CD14-positive monocyte (primary cell): Measurements from ENCODE around the gene PAX7. TPM values are rescaled to one million over a fixed set of nuclear protein-coding genes. Genes with fewer than 3 reads are reported as not detected.

Source experiments
- DNase-seq, 3 donors: peaks; one replicate each; pipeline ENCODE4 v3.0.0-alpha.2; 2011 to 2022
- H2AFZ ChIP-seq: 2 replicates; pipeline ENCODE4 v1.6.0; 2012; ENCODE audit warnings: mild to moderate bottlenecking, low read depth, low read length, inconsistent platforms; ENCODE audit not compliant: insufficient read depth, poor library complexity, severe bottlenecking
- H3K27ac ChIP-seq, 2 donors: 1 replicate in 1 of 2; 2 replicates in 1 of 2; pipeline ENCODE4 v1.5.1; 2012 to 2013; ENCODE audit warnings: low read length in 2 of 2, control low read depth in 1 of 2, inconsistent platforms in 1 of 2, low read depth in 1 of 2, mild to moderate bottlenecking in 1 of 2
- H3K27me3 ChIP-seq, 2 donors: one replicate each; pipeline versions ENCODE4 v1.6.0 to v1.6.1; 2011 to 2013; ENCODE audit warnings: low read length in 2 of 2; ENCODE audit not compliant: control insufficient read depth in 2 of 2, insufficient read depth in 2 of 2
- H3K36me3 ChIP-seq, 2 donors: replicated peaks in 1 of 2; 1 replicate in 1 of 2; 2 replicates in 1 of 2; pipeline versions ENCODE4 v1.5.1 to v1.6.1; 2012 to 2013; ENCODE audit warnings: low read length in 2 of 2, control low read depth in 1 of 2, inconsistent platforms in 1 of 2, mild to moderate bottlenecking in 1 of 2; ENCODE audit not compliant: insufficient read depth in 2 of 2, control insufficient read depth in 1 of 2
- H3K4me1 ChIP-seq, 2 donors: 1 replicate in 1 of 2; 2 replicates in 1 of 2; pipeline versions ENCODE4 v1.5.1 to v1.6.1; 2012 to 2013; ENCODE audit warnings: low read length in 2 of 2, control low read depth in 1 of 2, inconsistent platforms in 1 of 2, mild to moderate bottlenecking in 1 of 2, moderate library complexity in 1 of 2; ENCODE audit not compliant: insufficient read depth in 2 of 2, control insufficient read depth in 1 of 2
- H3K4me2 ChIP-seq: replicated peaks from 2 replicates; pipeline ENCODE3; 2012; ENCODE audit warnings: low read length, moderate library complexity, mild to moderate bottlenecking; ENCODE audit not compliant: poor library complexity, severe bottlenecking; ENCODE audit errors: extremely low read depth
- H3K4me3 ChIP-seq, 3 experiments: fragments of 200-600 bp in 1 of 3; sonication (generic) in 1 of 3; replicated peaks in 1 of 3; 1 replicate in 2 of 3; 2 replicates in 1 of 3; pipeline ENCODE4 v1.5.1; 2011 to 2013; ENCODE audit warnings: low read length in 3 of 3, mild to moderate bottlenecking in 3 of 3, control low read depth in 2 of 3, low read depth in 2 of 3, inconsistent platforms in 1 of 3, moderate library complexity in 1 of 3
- H3K79me2 ChIP-seq: 2 replicates; pipeline ENCODE4 v1.6.0; 2012; ENCODE audit warnings: mild to moderate bottlenecking, control low read depth, inconsistent platforms, low read length, moderate library complexity; ENCODE audit not compliant: insufficient read depth
- H3K9ac ChIP-seq: 2 replicates; pipeline ENCODE4 v1.6.0; 2017; ENCODE audit warnings: low read length, mild to moderate bottlenecking; ENCODE audit not compliant: insufficient read depth, poor library complexity, severe bottlenecking
- H3K9me3 ChIP-seq, 2 donors: replicated peaks in 1 of 2; 1 replicate in 1 of 2; 2 replicates in 1 of 2; pipeline versions ENCODE4 v1.5.1 to v1.6.1; 2012 to 2013; ENCODE audit warnings: low read length in 2 of 2, control low read depth in 1 of 2; ENCODE audit not compliant: control insufficient read depth in 1 of 2, insufficient read depth in 1 of 2
- H4K20me1 ChIP-seq: 2 replicates; pipeline ENCODE4 v1.6.0; 2012; ENCODE audit warnings: mild to moderate bottlenecking, low read length, control low read depth, moderate library complexity; ENCODE audit not compliant: insufficient read depth
- H3K27ac Mint-ChIP-seq, 7 donors: one replicate each; pipeline ENCODE4 v1.8.0; 2020; ENCODE audit warnings: mild to moderate bottlenecking in 7 of 7, mixed read lengths in 7 of 7, moderate library complexity in 6 of 7, inconsistent platforms in 2 of 7
- H3K27me3 Mint-ChIP-seq, 3 donors: one replicate each; pipeline ENCODE4 v1.8.0; 2021 to 2022; ENCODE audit warnings: low read depth in 3 of 3, mild to moderate bottlenecking in 3 of 3, mixed read lengths in 3 of 3, moderate library complexity in 3 of 3, inconsistent platforms in 1 of 3
- H3K36me3 Mint-ChIP-seq, 2 donors: one replicate each; pipeline ENCODE4 v1.8.0; 2020; ENCODE audit warnings: mixed read lengths in 2 of 2, inconsistent platforms in 1 of 2, mild to moderate bottlenecking in 1 of 2
- H3K4me1 Mint-ChIP-seq: one replicate; pipeline ENCODE4 v1.8.0; 2020; ENCODE audit warnings: mild to moderate bottlenecking, mixed read lengths
- H3K4me3 Mint-ChIP-seq, 2 donors: one replicate each; pipeline ENCODE4 v1.8.0; 2020; ENCODE audit warnings: mild to moderate bottlenecking in 2 of 2, mixed read lengths in 2 of 2, moderate library complexity in 1 of 2
- H3K9me3 Mint-ChIP-seq, 7 donors: one replicate each; pipeline ENCODE4 v1.8.0; 2020 to 2022; ENCODE audit warnings: mixed read lengths in 7 of 7, mild to moderate bottlenecking in 6 of 7, moderate library complexity in 6 of 7, inconsistent platforms in 2 of 7
- CTCF ChIP-seq: fragments of 200-600 bp; IDR thresholded peaks from one replicate; pipeline ENCODE4 v1.8.0; 2022; ENCODE audit warnings: antibody characterized with exemption, mild to moderate bottlenecking
- WGBS: methylation state at CpG from one replicate; pipeline ENCODE4 v1.1.5; 2013; ENCODE audit warnings: missing lambda C conversion rate; ENCODE audit not compliant: insufficient coverage; 5-methylcytosine and 5-hydroxymethylcytosine counted together
- intact Hi-C, 2 donors: fragments of 100-400 bp; cut with micrococcal nuclease; formaldehyde crosslinking; loops; one replicate each; pipeline versions ENCODE4 v1.15.0 to v1.15.1; 2023
- polyA plus RNA-seq, 3 donors: library from polyadenylated mRNA; depleted of rRNA in 1 of 3; unstranded in 2 of 3; stranded (reverse) in 1 of 3; fragments of 300-500 nt in 2 of 3; fragments of >200 nt in 1 of 3; fragmentation: Illumina TruSeq in 2 of 3; gene quantifications; 1 replicate in 2 of 3; 2 replicates in 1 of 3; pipeline ENCODE4 v1.2.3, GENCODE V29; 2012 to 2021

The PAX7 gene
- polyA plus RNA-seq, 3 donors, result not detected

GRCh38 chr1:18641005-18641941, 10.6 kb downstream of the PAX7 start:
- peaks cover 0 to 42% of the 10 kb centered on the region in 2 donors for H3K9me3 ChIP-seq
- H3K79me2 ChIP-seq, result no peaks in the 10 kb centered on the region
- no peak overlapping the region for H3K4me3 ChIP-seq
- H3K27me3 Mint-ChIP-seq, result peaks cover 96 to 99% (median 97%) of the 10 kb centered on the region in 3 donors
- peaks cover 0 to 25% (median 6%) of the 10 kb centered on the region in 7 donors for H3K9me3 Mint-ChIP-seq
- no peak overlapping the region for H2AFZ ChIP-seq
- H3K4me2 ChIP-seq, result no peak overlapping the region
- peaks cover 0 to 7% of the 10 kb centered on the region in 2 donors for H3K36me3 Mint-ChIP-seq
- H3K4me3 Mint-ChIP-seq, result peak overlapping the region in 1 of 2 donors; percentile 77
- H3K36me3 ChIP-seq, result no peaks in the 10 kb centered on the region
- H3K4me1 Mint-ChIP-seq, result no peaks in the 10 kb centered on the region
- 10% methylated on average over 38 of the region's 49 CpGs for WGBS
- DNase-seq, result no peak
- H4K20me1 ChIP-seq, result no peaks in the 10 kb centered on the region
- no peak overlapping the region for H3K27ac ChIP-seq
- no peak overlapping the region for H3K9ac ChIP-seq
- no peaks in the 10 kb centered on the region for H3K4me1 ChIP-seq
- no peak for TF ChIP-seq CTCF
- peaks cover 84 to 99% of the 10 kb centered on the region in 2 donors for H3K27me3 ChIP-seq
- H3K27ac Mint-ChIP-seq, result no peak overlapping the region
- intact Hi-C loops, result no loop called here

GRCh38 chr1:18642278-18643095, 11.8 kb downstream of the PAX7 start:
- no peaks in the 10 kb centered on the region for H3K79me2 ChIP-seq
- no peak overlapping the region for H3K4me3 ChIP-seq
- DNase-seq, result no peak
- H4K20me1 ChIP-seq, result no peaks in the 10 kb centered on the region
- peaks cover 0 to 7% of the 10 kb centered on the region in 2 donors for H3K36me3 Mint-ChIP-seq
- under 1% methylated on average over 11 of the region's 22 CpGs for WGBS
- no peak overlapping the region for H3K27ac Mint-ChIP-seq
- peaks cover 91 to 98% (median 94%) of the 10 kb centered on the region in 3 donors for H3K27me3 Mint-ChIP-seq
- no peaks in the 10 kb centered on the region for H3K4me1 ChIP-seq
- H3K4me1 Mint-ChIP-seq, result no peaks in the 10 kb centered on the region
- no peaks in the 10 kb centered on the region for H3K36me3 ChIP-seq
- no peak overlapping the region for H3K9ac ChIP-seq
- H2AFZ ChIP-seq, result no peak overlapping the region
- TF ChIP-seq CTCF, result no peak
- H3K4me2 ChIP-seq, result no peak overlapping the region
- H3K27ac ChIP-seq, result no peak overlapping the region
- peaks cover 0 to 35% of the 10 kb centered on the region in 2 donors for H3K9me3 ChIP-seq
- H3K9me3 Mint-ChIP-seq, result peaks cover 0 to 26% (median 5%) of the 10 kb centered on the region in 7 donors
- peaks cover 84 to 97% of the 10 kb centered on the region in 2 donors for H3K27me3 ChIP-seq
- peak overlapping the region in 1 of 2 donors; percentile 81 for H3K4me3 Mint-ChIP-seq
- intact Hi-C loops, result no loop called here
